Immature natural killer cell (primary cell): ENCODE data around the gene PRKN. TPM values are rescaled to one million over a fixed set of nuclear protein-coding genes. Genes with fewer than 3 reads are reported as not detected.
A peak's percentile ranks its signal among the peaks of the same experiment; 100 is the strongest.

ENCODE experiments used
- DNase-seq, 3 donors: peaks; one replicate each; pipeline ENCODE4 v3.0.0; 2022; ENCODE audit warnings: mixed read lengths in 1 of 3
- H3K27ac Mint-ChIP-seq, 6 donors: one replicate each; pipeline ENCODE4 v1.8.0; 2020; ENCODE audit warnings: mixed read lengths in 6 of 6, mild to moderate bottlenecking in 5 of 6, inconsistent platforms in 4 of 6, moderate library complexity in 3 of 6
- H3K27me3 Mint-ChIP-seq, 3 donors: one replicate each; pipeline ENCODE4 v1.8.0; 2020 to 2021; ENCODE audit warnings: low read depth in 3 of 3, mild to moderate bottlenecking in 3 of 3, mixed read lengths in 3 of 3, moderate library complexity in 3 of 3, inconsistent platforms in 1 of 3
- H3K36me3 Mint-ChIP-seq, 3 donors: one replicate each; pipeline ENCODE4 v1.8.0; 2020; ENCODE audit warnings: mixed read lengths in 3 of 3, inconsistent platforms in 2 of 3, mild to moderate bottlenecking in 2 of 3
- H3K4me1 Mint-ChIP-seq, 2 donors: one replicate each; pipeline ENCODE4 v1.8.0; 2020; ENCODE audit warnings: inconsistent platforms in 2 of 2, mild to moderate bottlenecking in 2 of 2, mixed read lengths in 2 of 2, moderate library complexity in 1 of 2
- H3K4me3 Mint-ChIP-seq, 5 donors: one replicate each; pipeline ENCODE4 v1.8.0; 2020; ENCODE audit warnings: mild to moderate bottlenecking in 5 of 5, mixed read lengths in 5 of 5, inconsistent platforms in 3 of 5, moderate library complexity in 3 of 5
- H3K9me3 Mint-ChIP-seq, 6 donors: one replicate each; pipeline ENCODE4 v1.8.0; 2020; ENCODE audit warnings: mild to moderate bottlenecking in 6 of 6, mixed read lengths in 6 of 6, inconsistent platforms in 4 of 6, moderate library complexity in 3 of 6
- polyA plus RNA-seq, 3 donors: library from polyadenylated mRNA; unstranded; fragments of 300-500 nt; fragmentation: Illumina TruSeq; gene quantifications; one replicate each; pipeline ENCODE4 v1.2.3, GENCODE V29; 2021

PRKN gene
- polyA plus RNA-seq, 3 donors from 2014 or later, result 0.37 to 6.4 (median 2.8) TPM

DNA sequence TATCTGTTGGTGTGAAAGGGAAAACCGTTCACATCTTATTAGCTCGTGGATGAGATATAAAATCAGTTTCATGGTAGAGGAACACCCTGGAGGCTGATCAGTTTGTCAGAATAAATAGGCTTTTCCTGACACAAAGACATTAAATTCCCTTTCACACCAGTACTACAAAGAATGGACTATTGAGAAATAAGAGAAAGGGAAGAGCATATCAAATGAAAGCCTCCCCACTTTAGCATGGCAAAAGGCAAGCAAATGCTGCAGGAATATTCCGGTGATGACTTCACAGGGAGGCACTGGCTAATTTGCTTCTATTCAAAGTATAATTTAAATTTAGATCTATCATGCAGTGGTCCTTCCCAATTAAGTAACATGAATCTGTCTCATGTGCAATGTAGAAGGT lies 1337.8 kb downstream of the PRKN start:
- no peaks in the 10 kb centered on the region for H3K4me1 Mint-ChIP-seq
- H3K36me3 Mint-ChIP-seq, result peaks cover 0 to 3% (median 3%) of the 10 kb centered on the region in 3 donors
- H3K9me3 Mint-ChIP-seq, result no peaks in the 10 kb centered on the region
- no peak for DNase-seq
- peaks cover 0 to 2% (median 0%) of the 10 kb centered on the region in 3 donors for H3K27me3 Mint-ChIP-seq
- H3K4me3 Mint-ChIP-seq, result no peak overlapping the region
- H3K27ac Mint-ChIP-seq, result no peak overlapping the region

DNA sequence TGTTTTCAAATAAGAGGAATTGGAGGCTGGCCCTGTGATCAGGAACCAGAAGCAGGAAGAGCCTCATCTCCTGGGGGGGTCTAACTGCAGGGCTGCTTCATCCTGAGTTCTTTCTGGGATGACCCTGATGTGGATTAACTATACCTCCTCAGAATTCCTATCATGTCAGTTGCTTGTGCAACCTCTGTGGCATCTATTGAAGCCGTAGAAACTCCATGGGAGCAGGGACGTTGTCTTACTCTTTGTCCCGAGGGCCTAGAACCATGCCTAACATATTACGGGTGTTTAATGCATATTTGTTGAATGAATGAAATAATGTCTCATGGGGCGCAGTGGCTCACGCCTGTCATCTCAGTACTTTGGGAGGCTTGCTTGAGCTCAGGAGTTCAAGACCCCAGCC lies 1343.6 kb downstream of the PRKN start:
- Mint-ChIP-seq H3K4me3 (no peak overlapping the region), H3K9me3 (no peaks in the 10 kb centered on the region), H3K4me1 (no peaks in the 10 kb centered on the region), H3K27ac (no peak overlapping the region), H3K27me3 (peaks cover 0 to 4% (median 2%) of the 10 kb centered on the region in 3 donors), H3K36me3 (peaks cover 0 to under 1% (median 0%) of the 10 kb centered on the region in 3 donors)
- DNase-seq, result no peak

DNA sequence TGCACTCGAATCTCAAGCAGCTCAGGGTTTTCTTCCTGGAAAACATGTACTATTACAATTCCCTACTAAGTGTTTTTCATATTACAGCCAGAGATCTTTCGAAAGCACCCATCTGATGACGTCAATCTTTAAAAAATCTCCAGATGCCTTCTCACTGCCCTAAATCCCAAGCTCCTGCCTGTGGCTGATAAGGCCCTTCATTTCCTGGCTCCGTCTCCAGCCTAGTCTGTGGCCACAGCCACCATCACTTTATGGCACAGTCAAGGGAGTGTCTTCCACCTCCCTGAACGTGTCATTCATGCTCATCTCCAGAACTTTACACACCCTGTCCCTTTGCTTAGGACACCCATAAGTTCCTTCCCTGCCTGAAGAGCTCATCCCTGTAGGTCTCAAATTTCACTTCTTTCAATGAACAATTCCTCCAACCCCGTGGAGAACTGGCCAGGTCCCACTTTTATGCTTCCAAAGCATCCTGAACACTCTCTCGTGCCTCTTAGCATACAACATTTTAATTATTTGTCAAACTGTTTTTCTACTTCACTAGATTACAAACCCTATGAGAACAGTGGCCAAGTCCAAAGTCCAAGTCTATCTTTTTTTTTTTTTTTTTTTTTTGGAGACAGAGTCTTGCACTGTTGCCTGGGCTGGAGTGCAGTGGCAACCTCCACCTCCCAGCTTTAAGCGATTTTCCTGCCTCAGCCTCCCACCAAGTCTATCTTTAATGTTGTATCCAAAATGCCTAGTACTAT lies 1347.6 kb downstream of the PRKN start:
- no peak for DNase-seq
- Mint-ChIP-seq H3K27me3 (peaks cover 0 to 9% (median 8%) of the 10 kb centered on the region in 3 donors), H3K4me1 (no peaks in the 10 kb centered on the region), H3K4me3 (no peak overlapping the region), H3K9me3 (no peaks in the 10 kb centered on the region), H3K36me3 (no peaks in the 10 kb centered on the region), H3K27ac (no peak overlapping the region)

DNA sequence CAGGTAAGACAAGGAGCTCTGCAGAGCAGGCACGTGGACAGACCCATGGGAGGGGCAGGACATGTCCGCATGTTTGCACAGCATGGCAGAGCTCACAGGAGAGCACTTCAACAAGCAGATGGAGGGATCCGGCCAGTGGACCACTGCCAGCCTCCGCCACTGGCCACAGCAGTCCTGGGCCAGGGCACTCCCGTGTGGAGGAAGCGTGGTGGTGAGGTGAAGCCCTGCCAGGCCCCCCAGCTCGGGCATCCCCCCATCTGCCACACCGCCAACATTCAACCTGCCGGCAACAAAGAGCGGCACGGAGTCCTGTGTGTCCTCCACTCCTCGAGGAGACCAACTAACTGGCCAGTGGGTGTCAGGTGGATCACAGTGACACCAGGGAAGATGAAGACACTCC lies 1349.5 kb downstream of the PRKN start:
- Mint-ChIP-seq H3K9me3 (no peaks in the 10 kb centered on the region), H3K4me3 (no peak overlapping the region), H3K4me1 (no peaks in the 10 kb centered on the region), H3K36me3 (no peaks in the 10 kb centered on the region), H3K27ac (no peak overlapping the region), H3K27me3 (peaks cover 0 to 9% (median 8%) of the 10 kb centered on the region in 3 donors)
- no peak for DNase-seq

DNA sequence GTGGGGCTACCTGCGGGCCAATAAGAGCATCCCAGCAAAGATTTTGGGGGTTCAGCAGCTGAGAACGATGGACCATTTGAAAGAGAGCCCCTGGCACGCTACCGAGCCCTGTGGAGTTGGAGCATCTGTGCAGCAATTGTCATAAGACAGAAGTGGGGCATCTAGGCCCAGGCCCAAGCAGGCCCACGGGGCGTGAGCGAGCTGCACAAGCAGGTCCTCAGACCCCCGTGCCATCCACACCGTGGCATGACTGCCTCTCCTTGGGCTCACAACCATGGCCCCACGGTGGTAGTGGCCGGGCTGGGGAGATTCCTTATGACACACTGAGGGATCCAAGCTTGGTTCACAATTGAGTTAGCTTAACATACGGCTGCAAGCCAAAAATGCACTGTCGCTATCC lies 1350.5 kb downstream of the PRKN start:
- no peak for DNase-seq
- Mint-ChIP-seq H3K4me3 (no peak overlapping the region), H3K36me3 (no peaks in the 10 kb centered on the region), H3K27ac (no peak overlapping the region), H3K27me3 (peaks cover 0 to 8% (median 7%) of the 10 kb centered on the region in 3 donors), H3K4me1 (no peaks in the 10 kb centered on the region), H3K9me3 (no peaks in the 10 kb centered on the region)

DNA sequence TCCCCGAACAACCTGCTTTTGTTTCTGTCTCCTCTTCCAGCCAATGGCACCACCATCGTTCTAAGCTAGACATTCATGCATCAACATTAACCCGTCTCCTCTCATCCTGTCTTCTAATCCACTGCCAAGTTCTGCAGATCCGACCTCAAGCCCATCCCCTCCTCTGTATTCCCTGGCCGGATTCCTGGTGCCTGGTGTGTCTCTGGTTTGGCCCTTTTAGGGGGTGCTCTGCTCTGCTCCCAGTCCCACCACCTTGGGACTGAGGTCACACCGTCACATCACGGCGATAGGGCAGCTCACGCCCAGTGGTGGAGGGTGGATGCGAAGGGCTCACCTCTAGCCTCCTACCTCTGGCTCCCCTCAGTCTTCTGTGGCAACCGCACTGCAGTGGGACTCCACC lies 1351.2 kb downstream of the PRKN start:
- peak overlapping the region in 1 of 6 donors; percentile 24 for H3K27ac Mint-ChIP-seq
- peaks cover 0 to 8% (median 7%) of the 10 kb centered on the region in 3 donors for H3K27me3 Mint-ChIP-seq
- no peaks in the 10 kb centered on the region for H3K4me1 Mint-ChIP-seq
- H3K9me3 Mint-ChIP-seq, result no peaks in the 10 kb centered on the region
- no peaks in the 10 kb centered on the region for H3K36me3 Mint-ChIP-seq
- H3K4me3 Mint-ChIP-seq, result no peak overlapping the region
- no peak for DNase-seq

DNA sequence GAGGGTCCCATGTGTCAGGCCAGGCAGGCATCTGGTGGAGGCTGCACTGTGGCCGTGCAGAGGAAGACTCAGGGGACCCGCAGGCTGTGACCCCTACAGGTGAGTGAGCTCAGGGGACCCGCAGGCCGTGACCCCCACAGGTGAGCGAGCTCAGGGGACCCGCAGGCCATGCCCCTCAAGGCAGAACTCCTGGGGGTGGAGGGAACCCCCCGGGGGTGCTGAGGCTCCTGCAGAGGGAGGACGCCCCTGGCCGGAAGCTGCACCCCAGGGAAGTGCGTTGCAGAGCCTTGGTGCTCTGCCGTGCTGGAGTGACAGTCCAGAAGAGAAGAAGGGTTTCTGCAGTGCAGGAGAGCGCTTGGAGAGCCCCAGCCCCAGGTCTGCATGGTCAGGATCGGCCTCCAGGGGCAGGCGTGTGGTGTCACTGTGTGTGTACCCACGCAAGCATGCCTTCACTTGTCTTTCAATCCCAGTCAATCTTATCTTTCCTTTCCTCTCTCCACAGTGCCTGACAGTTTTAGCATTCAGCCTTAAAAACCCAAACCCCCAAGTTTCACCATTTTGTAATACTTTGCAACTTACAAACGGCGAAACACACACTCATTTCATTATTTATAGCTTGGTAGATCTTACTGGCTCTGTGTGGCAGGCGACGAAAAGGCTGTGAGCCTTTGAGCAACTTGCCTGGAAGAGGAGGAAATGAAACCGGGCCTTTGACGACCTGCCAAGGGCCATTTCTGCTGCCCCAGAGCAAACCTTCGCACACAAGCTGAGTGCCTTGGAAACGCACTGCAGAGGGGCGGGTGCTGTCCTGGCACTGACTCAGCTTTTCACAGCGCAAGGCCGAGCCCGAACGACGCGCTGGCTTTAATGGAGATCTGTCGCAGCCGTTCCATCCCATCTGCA lies 1352.3 kb downstream of the PRKN start:
- Mint-ChIP-seq H3K27ac (no peak overlapping the region), H3K27me3 (peaks cover 0 to 7% (median 6%) of the 10 kb centered on the region in 3 donors), H3K36me3 (no peaks in the 10 kb centered on the region), H3K4me3 (no peak overlapping the region), H3K4me1 (no peaks in the 10 kb centered on the region), H3K9me3 (no peaks in the 10 kb centered on the region)
- no peak for DNase-seq

DNA sequence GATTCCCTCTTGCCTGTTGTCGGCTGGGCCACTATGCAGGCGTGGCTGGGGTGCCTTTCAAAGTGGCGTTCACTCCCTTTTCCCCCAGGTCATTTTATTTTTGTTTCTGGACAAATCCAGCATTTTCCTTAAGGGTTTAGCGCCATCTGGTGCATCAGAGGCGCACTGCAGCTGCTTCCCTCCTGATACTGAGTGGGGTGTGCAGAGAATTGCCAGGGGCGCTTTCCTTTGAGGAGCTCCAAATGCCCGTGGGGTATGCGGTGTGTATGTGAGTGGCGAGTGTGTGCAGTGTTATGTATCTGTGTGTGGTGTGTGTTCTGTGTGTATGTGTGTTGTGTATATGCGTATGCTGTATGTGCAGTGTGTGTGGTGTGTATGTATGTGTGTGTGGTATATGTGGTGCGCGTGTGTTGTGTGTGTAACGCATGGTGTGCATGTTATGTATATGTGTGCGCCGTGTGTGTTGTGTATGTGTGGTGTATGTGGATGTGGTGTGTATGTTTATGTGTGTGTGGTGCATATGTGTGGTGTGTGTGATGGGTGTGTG lies 1353.6 kb downstream of the PRKN start:
- Mint-ChIP-seq H3K9me3 (no peaks in the 10 kb centered on the region), H3K27ac (no peak overlapping the region), H3K36me3 (no peaks in the 10 kb centered on the region), H3K27me3 (peaks cover 0 to 7% (median 5%) of the 10 kb centered on the region in 3 donors), H3K4me3 (no peak overlapping the region), H3K4me1 (no peaks in the 10 kb centered on the region)
- DNase-seq, result peak; percentile 53 to 57 (median 54)

DNA sequence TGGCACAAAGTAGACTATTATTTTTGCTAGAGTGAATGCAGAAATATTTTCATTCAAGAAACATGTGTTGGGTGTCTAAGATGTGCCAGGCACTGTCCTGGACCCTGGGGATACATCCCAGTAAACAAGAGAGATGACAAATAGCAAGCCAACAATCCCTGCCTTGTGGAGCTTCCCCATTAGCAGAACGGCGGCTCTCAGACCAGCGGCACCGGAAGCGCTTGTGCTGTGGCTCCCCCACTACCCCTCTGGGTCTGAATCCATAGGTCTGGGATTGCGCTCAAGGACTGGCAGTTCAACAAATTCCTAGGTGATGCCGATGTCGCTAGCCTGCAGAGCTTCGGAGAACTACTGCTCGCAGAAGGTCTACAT lies 1355.2 kb downstream of the PRKN start:
- peaks cover 0 to 3% (median 1%) of the 10 kb centered on the region in 3 donors for H3K27me3 Mint-ChIP-seq
- H3K36me3 Mint-ChIP-seq, result no peaks in the 10 kb centered on the region
- no peaks in the 10 kb centered on the region for H3K9me3 Mint-ChIP-seq
- DNase-seq, result no peak
- H3K4me3 Mint-ChIP-seq, result no peak overlapping the region
- peak overlapping the region in 2 of 6 donors; percentile 19 to 25 for H3K27ac Mint-ChIP-seq
- no peaks in the 10 kb centered on the region for H3K4me1 Mint-ChIP-seq

DNA sequence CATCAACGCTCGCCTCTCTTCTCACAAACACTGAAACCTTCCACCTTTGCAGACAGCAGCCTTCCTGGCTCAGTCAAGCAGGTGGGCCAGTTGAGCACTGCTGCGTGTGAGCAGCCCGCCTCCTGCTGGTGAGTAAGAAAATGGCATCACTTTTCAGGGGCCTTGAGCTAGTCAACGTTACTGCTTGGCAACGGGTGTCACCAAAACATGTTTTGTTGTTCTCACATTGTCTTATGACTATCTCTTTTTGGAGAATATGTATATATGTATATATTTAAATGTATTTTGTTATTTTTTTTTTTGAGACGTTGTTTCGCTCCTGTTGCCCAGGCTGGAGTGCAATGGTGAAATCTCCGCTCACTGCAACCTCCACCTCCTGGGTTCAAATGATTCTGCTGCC lies 1356.7 kb downstream of the PRKN start:
- H3K27me3 Mint-ChIP-seq, result no peaks in the 10 kb centered on the region
- H3K36me3 Mint-ChIP-seq, result no peaks in the 10 kb centered on the region
- H3K4me1 Mint-ChIP-seq, result no peaks in the 10 kb centered on the region
- no peaks in the 10 kb centered on the region for H3K9me3 Mint-ChIP-seq
- H3K4me3 Mint-ChIP-seq, result no peak overlapping the region
- peak overlapping the region in 4 of 6 donors; percentile 1 to 63 (median 26) for H3K27ac Mint-ChIP-seq
- peak; percentile 73 to 81 (median 77) for DNase-seq

DNA sequence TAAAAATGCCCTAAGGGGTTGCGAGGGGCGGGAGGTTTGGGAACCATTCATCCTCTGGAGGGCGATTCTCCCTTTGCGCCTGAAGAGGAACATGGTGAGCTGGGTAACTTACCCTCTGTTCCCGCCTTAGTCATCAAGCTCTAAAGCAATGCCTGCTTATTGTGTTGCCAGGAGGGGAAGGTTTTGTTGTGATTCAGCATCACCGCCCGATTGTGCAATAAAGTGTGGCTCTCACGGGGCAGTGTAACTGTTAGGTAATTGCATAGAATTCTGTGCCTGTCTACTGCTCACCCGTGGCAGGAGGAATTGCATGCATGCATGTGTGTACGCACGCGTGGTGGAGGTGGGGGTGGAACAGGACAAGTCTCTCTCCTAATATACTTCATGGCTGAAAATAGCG lies 1358.2 kb downstream of the PRKN start:
- peak overlapping the region in 3 of 6 donors; percentile 31 to 61 (median 38) for H3K27ac Mint-ChIP-seq
- no peaks in the 10 kb centered on the region for H3K9me3 Mint-ChIP-seq
- no peak for DNase-seq
- no peak overlapping the region for H3K4me3 Mint-ChIP-seq
- no peaks in the 10 kb centered on the region for H3K27me3 Mint-ChIP-seq
- H3K4me1 Mint-ChIP-seq, result no peaks in the 10 kb centered on the region
- no peaks in the 10 kb centered on the region for H3K36me3 Mint-ChIP-seq

DNA sequence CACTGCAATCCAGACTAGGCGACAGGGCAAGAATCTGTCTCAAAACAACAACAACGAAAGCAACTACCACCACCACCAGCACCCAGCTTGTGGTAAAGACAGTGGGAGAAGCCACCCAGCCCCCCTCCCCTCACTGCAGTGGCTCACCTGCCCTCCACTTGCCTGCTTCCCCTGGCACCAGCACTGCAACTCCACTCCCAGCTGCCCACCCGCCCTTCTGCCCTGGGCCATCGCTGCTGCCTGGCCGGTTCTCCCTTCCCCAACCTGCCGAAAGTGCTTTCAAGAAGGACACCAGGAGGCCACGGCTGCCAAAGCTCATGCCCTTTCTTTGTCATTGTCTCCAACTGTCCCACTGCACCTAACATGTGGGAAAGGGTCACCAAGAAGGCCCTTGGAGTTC lies 1359.1 kb downstream of the PRKN start:
- no peak overlapping the region for H3K27ac Mint-ChIP-seq
- H3K9me3 Mint-ChIP-seq, result peaks cover 0 to 2% (median under 1%) of the 10 kb centered on the region in 6 donors
- H3K27me3 Mint-ChIP-seq, result peaks cover 0 to 2% (median 0%) of the 10 kb centered on the region in 3 donors

DNA sequence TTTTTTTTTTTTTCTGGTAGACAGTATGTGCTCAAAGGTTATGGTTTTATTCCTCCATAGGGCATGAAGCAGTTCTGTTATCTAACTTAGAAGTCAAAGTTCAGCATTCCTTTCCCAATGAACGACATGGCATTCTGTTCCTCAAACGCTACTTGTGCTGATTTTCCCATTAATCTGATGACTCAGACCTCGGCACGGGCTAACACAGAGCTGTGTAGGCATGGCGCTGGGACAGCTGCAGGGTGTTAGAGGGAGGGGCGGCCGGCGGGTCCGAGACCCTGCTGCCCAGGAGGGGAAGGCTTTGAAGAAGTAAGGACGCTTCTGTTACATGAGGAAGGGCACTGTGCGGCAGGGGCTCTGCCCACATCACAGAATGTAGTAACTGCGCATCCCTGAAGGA lies 1360.1 kb downstream of the PRKN start:
- Mint-ChIP-seq H3K36me3 (peaks cover 0 to 5% (median 5%) of the 10 kb centered on the region in 3 donors), H3K4me3 (no peak overlapping the region), H3K9me3 (peaks cover 0 to 13% (median 3%) of the 10 kb centered on the region in 6 donors), H3K27ac (no peak overlapping the region), H3K27me3 (peaks cover 0 to 4% (median 0%) of the 10 kb centered on the region in 3 donors), H3K4me1 (no peaks in the 10 kb centered on the region)
- DNase-seq, result no peak

More for the DNA sequence above, 1359.1 kb downstream of the PRKN start:
- DNase-seq, result no peak
- Mint-ChIP-seq H3K4me1 (no peaks in the 10 kb centered on the region), H3K4me3 (no peak overlapping the region), H3K36me3 (peaks cover 0 to 1% (median under 1%) of the 10 kb centered on the region in 3 donors)
